Small intestine (tissue), 7 donors: ENCODE results near the gene NR6A1. TPM values are rescaled to one million over a fixed set of nuclear protein-coding genes. Genes with fewer than 3 reads are reported as not detected.
"Not testable (repeated sequence)": the region's sequence is repeated elsewhere in the genome, so short reads cannot be mapped to it uniquely, and the experiment has no call there.

Experiments
- DNase-seq, 2 donors: peaks; one replicate each; pipeline versions ENCODE4 v3.0.0 to v3.0.0-alpha.2; 2013
- FAIRE-seq: peaks from 2 replicates; lab custom pipeline; 2012; peaks lifted over from hg19 to GRCh38; lab: Jason Lieb, UNC
- H3K27ac ChIP-seq, 3 donors: one replicate each; pipeline ENCODE4 v1.5.1; 2013; ENCODE audit warnings: low read length in 2 of 3, mild to moderate bottlenecking in 2 of 3, control low read depth in 1 of 3, inconsistent platforms in 1 of 3, low read depth in 1 of 3, moderate library complexity in 1 of 3
- H3K27me3 ChIP-seq, 3 donors: one replicate each; pipeline ENCODE4 v1.6.1; 2013; ENCODE audit warnings: low read length in 3 of 3, inconsistent platforms in 1 of 3; ENCODE audit not compliant: control insufficient read depth in 3 of 3, insufficient read depth in 3 of 3
- H3K36me3 ChIP-seq, 3 donors: one replicate each; pipeline ENCODE4 v1.6.1; 2013; ENCODE audit warnings: low read length in 3 of 3, inconsistent platforms in 1 of 3, low read depth in 1 of 3, mild to moderate bottlenecking in 1 of 3, moderate library complexity in 1 of 3; ENCODE audit not compliant: control insufficient read depth in 3 of 3, insufficient read depth in 2 of 3
- H3K4me1 ChIP-seq, 3 donors: one replicate each; pipeline ENCODE4 v1.6.1; 2013; ENCODE audit warnings: low read length in 2 of 3, inconsistent platforms in 1 of 3, low read depth in 1 of 3, mild to moderate bottlenecking in 1 of 3, moderate library complexity in 1 of 3; ENCODE audit not compliant: control insufficient read depth in 3 of 3, insufficient read depth in 2 of 3
- H3K4me3 ChIP-seq, 3 donors: one replicate each; pipeline ENCODE4 v1.5.1; 2013; ENCODE audit warnings: low read length in 3 of 3, control low read depth in 1 of 3, inconsistent platforms in 1 of 3, low read depth in 1 of 3, mild to moderate bottlenecking in 1 of 3, moderate library complexity in 1 of 3
- H3K9me3 ChIP-seq, 2 donors: one replicate each; pipeline ENCODE4 v1.6.1; 2013; ENCODE audit warnings: low read depth in 1 of 2, low read length in 1 of 2; ENCODE audit not compliant: control insufficient read depth in 2 of 2, insufficient read depth in 1 of 2
- WGBS, 3 donors: extraction: QIAGEN DNeasy Blood & Tissue Kit; methylation state at CpG; one replicate each; pipeline ENCODE4 v1.1.7; 2013; 5-methylcytosine and 5-hydroxymethylcytosine counted together
- polyA plus RNA-seq, 4 donors: library from polyadenylated mRNA; stranded (reverse) in 3 of 4; unstranded in 1 of 4; fragments of 200-250 nt in 3 of 4; fragments of 120-200 nt in 1 of 4; gene quantifications; one replicate each; pipeline versions ENCODE4 v1.2.1 to v1.2.3, GENCODE V29; 2013
- donor health status: healthy with polysubstance abuse.
- donor health status: control.
- donor health status: control.
- donor health status: Bipolar disorder and iron deficiency.
- donor health status: healthy.

NR6A1 gene
- polyA plus RNA-seq, 4 donors: 2.3 to 6.0 (median 4.0) TPM

DNA sequence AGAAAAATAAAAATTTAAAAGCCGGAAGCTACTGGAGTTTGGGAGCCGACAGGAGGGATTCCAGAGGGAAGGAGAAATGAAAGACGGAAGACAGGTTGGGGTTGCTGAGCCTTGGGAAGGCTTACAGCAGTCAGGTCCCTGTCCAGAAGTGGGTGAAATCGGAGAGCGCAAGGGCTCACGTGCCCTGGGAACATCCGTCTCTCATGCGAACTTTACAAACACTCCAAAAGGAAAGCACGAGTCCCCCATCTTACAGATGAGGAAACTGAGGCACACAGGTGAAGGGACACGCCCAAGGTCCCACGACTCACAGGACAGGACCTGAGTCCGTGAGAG lies 5.5 kb upstream of the NR6A1 start:
- peaks cover 0 to 10% (median 0%) of the 10 kb centered on the region in 3 donors for H3K4me1 ChIP-seq
- H3K27me3 ChIP-seq: peaks cover 4 to 17% (median 5%) of the 10 kb centered on the region in 3 donors
- H3K36me3 ChIP-seq: no peaks in the 10 kb centered on the region
- no peak overlapping the region for H3K27ac ChIP-seq
- FAIRE-seq (no peak), DNase-seq (peak in 1 of 2 donors; percentile 26)
- no peaks in the 10 kb centered on the region for H3K9me3 ChIP-seq
- H3K4me3 ChIP-seq: peak overlapping the region in 2 of 3 donors; percentile 41 to 53
- 10 to 19% (median 15%) methylated on average over 12 of the region's 12 CpGs for WGBS, 3 donors

DNA sequence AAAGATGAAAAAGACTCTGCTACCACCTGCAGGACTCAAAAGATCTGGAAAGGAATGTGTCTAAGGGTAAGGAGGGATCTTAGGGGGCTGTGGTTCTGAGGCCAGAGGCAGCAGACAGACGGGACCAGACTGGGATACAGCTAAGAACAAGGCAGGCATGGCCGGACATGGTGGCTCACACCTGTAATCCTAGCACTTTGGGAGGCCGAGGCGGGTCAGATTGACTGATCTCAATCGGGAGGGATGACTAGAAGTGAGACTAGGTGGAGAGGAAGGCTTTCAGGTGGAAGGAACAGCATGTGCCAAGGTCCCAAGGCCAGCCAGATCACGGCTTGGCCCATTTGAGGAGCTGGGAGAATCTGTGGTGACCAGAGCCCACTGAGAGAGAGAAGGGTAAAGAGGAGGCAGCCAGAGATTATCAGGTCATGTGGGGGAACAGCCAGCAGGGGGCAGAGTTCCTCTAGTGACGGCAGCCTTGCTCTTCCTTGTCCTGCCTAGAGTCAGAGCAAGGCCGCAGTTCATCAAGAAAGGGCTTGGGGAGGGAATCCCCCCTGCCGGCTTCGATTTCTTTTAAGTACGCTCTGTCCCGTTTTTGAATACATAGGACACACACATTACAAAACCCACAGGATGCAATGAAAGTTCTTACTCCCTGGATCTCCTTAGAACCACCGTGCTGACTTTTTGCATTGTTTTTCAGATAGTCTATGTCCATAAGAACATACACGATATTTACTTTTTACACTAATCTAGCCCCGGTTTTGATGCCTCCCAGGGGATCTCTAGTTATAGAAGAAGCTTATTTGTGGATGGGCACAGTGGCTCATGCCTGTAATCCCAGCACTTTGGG lies 3.2 kb upstream of the NR6A1 start:
- FAIRE-seq: no peak
- Histone ChIP-seq H3K4me3 (no peak overlapping the region), H3K4me1 (peaks cover 0 to 10% (median 0%) of the 10 kb centered on the region in 3 donors), H3K9me3 (no peaks in the 10 kb centered on the region), H3K36me3 (no peaks in the 10 kb centered on the region), H3K27ac (no peak overlapping the region), H3K27me3 (peaks cover 4 to 21% (median 5%) of the 10 kb centered on the region in 3 donors)
- peak; percentile 83 to 86 for DNase-seq
- WGBS, 3 donors: 30 to 37% (median 31%) methylated on average over 15 of the region's 15 CpGs

DNA sequence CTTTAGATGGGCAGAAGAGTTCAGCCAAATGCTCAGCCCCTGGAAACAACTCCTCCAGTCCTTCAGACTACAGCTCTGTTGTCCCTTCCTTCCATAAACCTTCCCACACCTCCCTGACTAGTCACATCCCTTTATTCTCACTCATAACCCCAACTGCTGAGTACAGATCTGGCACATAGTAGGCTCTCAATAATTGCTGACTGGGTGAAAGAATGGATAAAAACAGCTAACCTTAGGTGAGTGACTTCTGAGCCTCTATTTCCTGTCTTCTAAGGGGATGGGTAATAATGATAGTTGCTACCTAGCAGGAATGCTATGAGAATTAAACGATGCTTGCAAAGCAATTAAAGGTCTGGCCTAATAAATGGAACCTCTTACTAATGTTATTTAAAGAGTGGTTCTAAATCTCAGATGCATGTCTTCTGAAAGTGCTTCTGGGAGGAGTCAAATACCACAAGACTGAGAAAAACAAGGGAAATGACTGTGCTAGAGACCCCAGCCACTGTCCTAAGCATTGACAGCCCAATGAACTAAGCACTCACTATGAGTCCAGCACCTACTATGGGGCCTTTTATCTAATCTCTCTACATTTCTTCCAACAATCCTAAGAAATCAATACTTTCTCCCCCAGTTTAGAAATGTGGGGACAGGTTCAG lies 2.5 kb upstream of the NR6A1 start:
- Histone ChIP-seq H3K27ac (no peak overlapping the region), H3K4me1 (peaks cover 0 to 14% (median 0%) of the 10 kb centered on the region in 3 donors), H3K27me3 (peaks cover 4 to 21% (median 5%) of the 10 kb centered on the region in 3 donors), H3K4me3 (no peak overlapping the region), H3K9me3 (no peaks in the 10 kb centered on the region), H3K36me3 (no peaks in the 10 kb centered on the region)
- FAIRE-seq (no peak), DNase-seq (no peak)
- WGBS, 3 donors: 24 to 63% (median 33%) methylated on average over 1 of the region's 1 CpG

DNA sequence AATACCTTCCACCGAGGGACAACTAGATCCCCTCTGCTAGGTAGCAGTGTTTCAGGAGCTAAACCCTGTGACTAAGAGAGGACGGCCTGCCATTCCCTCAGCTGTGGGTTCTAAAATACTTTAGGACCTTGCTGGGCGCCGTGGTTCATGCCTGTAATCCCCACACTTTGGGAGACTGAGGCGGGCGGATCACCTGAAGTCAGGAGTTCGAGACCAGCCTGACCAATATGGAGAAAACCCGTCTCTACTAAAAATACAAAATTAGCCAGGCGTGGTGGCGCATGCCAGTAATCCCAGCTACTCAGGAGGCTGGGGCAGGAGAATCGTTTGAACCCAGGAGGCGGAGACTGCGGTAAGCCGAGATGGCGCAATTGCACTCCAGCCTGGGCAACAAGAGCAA lies 1.8 kb upstream of the NR6A1 start:
- not testable (repeated sequence) for H3K9me3 ChIP-seq, H3K27ac ChIP-seq, DNase-seq, H3K4me3 ChIP-seq, FAIRE-seq, H3K36me3 ChIP-seq
- 87 to 92% (median 90%) methylated on average over 15 of the region's 15 CpGs for WGBS, 3 donors
- H3K27me3 ChIP-seq: peaks cover 4 to 21% (median 5%) of the 10 kb centered on the region in 3 donors
- peaks cover 0 to 20% (median 0%) of the 10 kb centered on the region in 3 donors for H3K4me1 ChIP-seq

DNA sequence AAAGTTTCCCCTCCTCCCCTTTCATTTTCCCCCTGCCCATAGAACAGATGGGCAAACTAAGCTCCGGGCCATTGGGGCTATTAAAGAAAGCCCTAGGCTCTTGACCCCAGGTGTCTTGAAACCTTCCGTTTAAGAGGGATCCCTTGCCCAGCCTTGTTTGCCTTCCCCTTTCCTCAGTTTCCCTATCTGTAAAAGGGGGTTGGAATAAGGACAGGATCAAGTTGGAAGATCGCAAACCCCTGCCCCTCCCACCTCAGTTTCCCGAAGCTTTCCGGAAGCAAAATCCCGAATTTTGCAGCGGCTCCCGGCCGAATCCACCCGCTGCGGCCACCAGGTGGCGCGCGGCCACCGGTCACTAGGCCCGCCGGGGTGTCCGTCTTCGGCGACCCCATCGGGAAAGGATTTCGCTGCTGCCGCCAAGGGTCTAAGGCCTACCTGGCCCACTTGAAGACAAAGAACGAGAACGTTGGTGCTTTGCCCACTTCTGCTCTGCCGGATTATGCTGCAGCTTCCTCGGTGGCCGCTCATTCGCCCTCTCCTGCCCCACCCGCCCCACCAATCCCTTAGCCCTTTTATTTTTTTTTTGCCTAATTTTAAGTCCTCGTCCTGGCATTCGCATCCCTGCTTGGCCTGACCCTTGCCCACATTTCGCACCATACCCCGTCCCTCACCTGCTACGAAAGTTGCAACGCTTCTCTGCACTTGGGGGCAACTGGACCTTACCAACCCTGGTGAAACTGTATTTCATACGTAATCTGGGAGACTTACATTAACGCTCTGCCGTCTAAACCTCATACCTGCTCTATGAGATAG lies 962 bp upstream of the NR6A1 start:
- peak; percentile 58 to 84 for DNase-seq
- peaks cover 0 to 14% (median 0%) of the 10 kb centered on the region in 3 donors for H3K27me3 ChIP-seq
- peak overlapping the region; percentile 31 to 72 (median 47) for H3K4me3 ChIP-seq
- H3K27ac ChIP-seq: peak overlapping the region; percentile 45 to 66 (median 65)
- peaks cover 0 to 22% (median 0%) of the 10 kb centered on the region in 3 donors for H3K4me1 ChIP-seq
- H3K9me3 ChIP-seq: no peaks in the 10 kb centered on the region
- WGBS, 3 donors: 10 to 22% (median 17%) methylated on average over 39 of the region's 39 CpGs
- no peak for FAIRE-seq
- H3K36me3 ChIP-seq: no peaks in the 10 kb centered on the region

DNA sequence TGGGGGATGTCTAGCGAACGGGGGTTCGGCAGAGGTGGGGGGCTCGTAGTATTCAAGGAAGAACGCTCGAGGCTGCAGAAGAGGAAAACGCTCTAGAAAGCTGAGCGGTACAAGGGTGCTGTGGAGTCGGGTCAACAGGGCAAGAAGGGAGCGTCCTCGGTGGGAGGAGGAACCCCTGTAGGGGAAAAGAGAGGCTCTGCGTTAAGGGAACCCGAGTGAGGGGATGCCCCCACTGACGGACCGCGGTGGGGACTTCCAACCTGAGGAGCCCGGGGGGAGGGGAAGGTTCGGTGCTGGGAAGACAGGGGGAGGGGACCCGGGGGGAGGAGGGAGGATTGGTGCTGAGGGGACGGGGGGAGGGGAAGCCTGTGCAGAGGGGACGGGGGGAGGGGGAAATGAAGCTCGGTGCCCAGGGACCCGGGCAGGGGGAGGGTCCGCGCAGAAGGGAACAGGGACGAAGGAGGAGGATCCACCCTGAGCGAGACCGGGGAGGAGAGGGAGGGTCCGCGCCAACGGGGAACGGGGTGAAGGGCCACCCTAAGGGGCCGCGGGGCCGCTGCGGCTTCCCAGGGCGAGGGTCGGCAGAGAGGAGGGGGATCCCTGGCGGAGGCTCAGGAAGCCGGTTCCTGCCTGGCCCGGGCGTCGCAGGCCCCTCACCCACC lies 621 bp downstream of the NR6A1 start:
- Histone ChIP-seq H3K4me3 (peak overlapping the region; percentile 70 to 85 (median 81)), H3K36me3 (no peaks in the 10 kb centered on the region), H3K9me3 (no peaks in the 10 kb centered on the region), H3K27me3 (peaks cover 0 to 4% (median 0%) of the 10 kb centered on the region in 3 donors), H3K4me1 (peaks cover 0 to 17% (median 0%) of the 10 kb centered on the region in 3 donors), H3K27ac (peak overlapping the region; percentile 80 to 91 (median 91))
- FAIRE-seq: no peak
- 1 to 2% (median 2%) methylated on average over 30 to 43 of the region's 43 CpGs for WGBS, 3 donors
- peak; percentile 56 to 67 for DNase-seq

DNA sequence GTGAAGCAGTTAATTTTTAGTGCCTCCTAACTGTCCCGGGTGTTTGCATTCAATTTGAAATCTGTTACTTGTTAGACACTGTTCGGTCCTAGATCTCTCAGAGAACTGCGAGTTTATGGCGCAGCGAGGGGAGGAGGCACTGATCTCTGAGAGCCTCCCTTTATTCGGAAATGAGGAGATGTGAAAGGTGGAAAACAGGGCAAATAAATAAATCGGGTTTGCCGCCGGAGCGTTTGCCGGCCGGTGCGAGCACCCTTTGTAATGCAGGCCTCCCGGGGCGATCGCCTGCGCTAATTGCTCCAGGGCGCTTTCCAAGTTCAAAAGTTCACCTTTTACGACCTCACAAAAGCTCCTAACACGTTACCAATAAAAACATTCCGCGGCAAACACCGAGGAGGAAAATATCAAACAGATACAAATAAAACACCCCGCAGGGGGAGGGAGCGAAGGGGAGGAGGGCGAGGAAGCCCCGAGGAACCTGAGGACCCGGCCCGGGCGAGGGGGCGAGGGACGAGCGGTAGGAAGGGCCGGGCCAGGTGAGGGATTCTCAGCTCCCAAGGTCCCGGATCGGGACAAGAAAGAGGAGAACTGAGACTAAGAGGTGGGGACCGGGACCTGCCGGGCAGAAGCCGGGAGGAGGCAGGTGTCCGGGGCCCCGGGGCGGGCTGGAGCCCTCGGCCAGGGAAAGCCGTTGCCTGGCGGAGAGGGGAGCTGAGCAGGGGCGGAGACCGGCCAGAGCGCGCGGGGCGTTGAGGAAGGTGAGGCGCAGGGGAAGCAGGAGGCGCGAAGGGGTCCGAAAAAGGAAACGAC lies 1.4 kb downstream of the NR6A1 start:
- Histone ChIP-seq H3K27ac (peak overlapping the region; percentile 80 to 91 (median 91)), H3K9me3 (no peaks in the 10 kb centered on the region), H3K4me3 (peak overlapping the region; percentile 70 to 85 (median 81)), H3K4me1 (peaks cover 0 to 17% (median 0%) of the 10 kb centered on the region in 3 donors), H3K36me3 (no peaks in the 10 kb centered on the region), H3K27me3 (peaks cover 0 to 4% (median 0%) of the 10 kb centered on the region in 3 donors)
- DNase-seq (peak; percentile 87 to 88), FAIRE-seq (no peak)
- WGBS, 3 donors: 1 to 4% (median 2%) methylated on average over 55 to 56 of the region's 56 CpGs
